Measurements from ENCODE around the gene LRRC14B. TPM values are rescaled to one million over a fixed set of nuclear protein-coding genes. Genes with fewer than 3 reads are reported as not detected.

The LRRC14B gene
- total RNA-seq, 1 donor from 2014 or later: not detected

- Histone ChIP-seq H3K9ac (ENCODE audit: low read length) (no peak overlapping the region), H3K4me2 (ENCODE audit: low read length) (no peak overlapping the region), H3K36me3 (ENCODE audit: insufficient read depth, low read length) (no peaks in the 10 kb centered on the region), H3K4me3 (ENCODE audit: insufficient read depth, low read depth, low read length) (no peak overlapping the region), H3K9me3 (ENCODE audit: insufficient read depth, low read depth, low read length) (no peaks in the 10 kb centered on the region), H3K4me1 (ENCODE audit: insufficient read depth, low read length) (peaks cover 23% of the 10 kb centered on the region), H3K27ac (ENCODE audit: low read depth, low read length) (no peak overlapping the region), H3K79me2 (ENCODE audit: insufficient read depth, low read length) (peaks cover 27% of the 10 kb centered on the region), H3K27me3 (ENCODE audit: insufficient read depth, low read length) (no peaks in the 10 kb centered on the region), H4K20me1 (ENCODE audit: insufficient read depth, low read length) (peaks cover 73% of the 10 kb centered on the region), H2AFZ (ENCODE audit: low read depth, low read length) (no peak overlapping the region)
- Mint-ChIP-seq H3K27me3 (ENCODE audit: low read depth, unreplicated experiment) (no peaks in the 10 kb centered on the region), H3K9me3 (ENCODE audit: unreplicated experiment) (peaks cover 2% of the 10 kb centered on the region), H3K36me3 (ENCODE audit: low read depth, unreplicated experiment) (peaks cover 13% of the 10 kb centered on the region), H3K4me1 (ENCODE audit: low read depth, unreplicated experiment) (peaks cover 16% of the 10 kb centered on the region), H3K4me3 (ENCODE audit: unreplicated experiment) (no peak overlapping the region), H3K27ac (ENCODE audit: unreplicated experiment) (no peak overlapping the region)
- DNase-seq (ENCODE audit: low read depth) (no peak), FAIRE-seq (no peak)
- TF ChIP-seq, protein P1, sequence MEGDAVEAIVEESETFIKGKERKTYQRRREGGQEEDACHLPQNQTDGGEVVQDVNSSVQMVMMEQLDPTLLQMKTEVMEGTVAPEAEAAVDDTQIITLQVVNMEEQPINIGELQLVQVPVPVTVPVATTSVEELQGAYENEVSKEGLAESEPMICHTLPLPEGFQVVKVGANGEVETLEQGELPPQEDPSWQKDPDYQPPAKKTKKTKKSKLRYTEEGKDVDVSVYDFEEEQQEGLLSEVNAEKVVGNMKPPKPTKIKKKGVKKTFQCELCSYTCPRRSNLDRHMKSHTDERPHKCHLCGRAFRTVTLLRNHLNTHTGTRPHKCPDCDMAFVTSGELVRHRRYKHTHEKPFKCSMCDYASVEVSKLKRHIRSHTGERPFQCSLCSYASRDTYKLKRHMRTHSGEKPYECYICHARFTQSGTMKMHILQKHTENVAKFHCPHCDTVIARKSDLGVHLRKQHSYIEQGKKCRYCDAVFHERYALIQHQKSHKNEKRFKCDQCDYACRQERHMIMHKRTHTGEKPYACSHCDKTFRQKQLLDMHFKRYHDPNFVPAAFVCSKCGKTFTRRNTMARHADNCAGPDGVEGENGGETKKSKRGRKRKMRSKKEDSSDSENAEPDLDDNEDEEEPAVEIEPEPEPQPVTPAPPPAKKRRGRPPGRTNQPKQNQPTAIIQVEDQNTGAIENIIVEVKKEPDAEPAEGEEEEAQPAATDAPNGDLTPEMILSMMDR (IDR thresholded peaks at IDR 0.05; ENCODE audit: insufficient read depth, low read depth, low read length): no peak
- no peak for TF ChIP-seq EZH2 (IDR thresholded peaks at IDR 0.05; ENCODE audit: insufficient read depth, low read length)
These were observed 12.1 kb downstream of the LRRC14B start for GRCh38 chr5:203246-203930.

- Histone ChIP-seq H3K27me3 (ENCODE audit: insufficient read depth, low read length) (no peaks in the 10 kb centered on the region), H3K9ac (ENCODE audit: low read length) (no peak overlapping the region), H3K4me3 (ENCODE audit: insufficient read depth, low read depth, low read length) (no peak overlapping the region), H3K79me2 (ENCODE audit: insufficient read depth, low read length) (peaks cover 34% of the 10 kb centered on the region), H3K36me3 (ENCODE audit: insufficient read depth, low read length) (no peaks in the 10 kb centered on the region), H4K20me1 (ENCODE audit: insufficient read depth, low read length) (peaks cover 79% of the 10 kb centered on the region), H3K4me2 (ENCODE audit: low read length) (no peak overlapping the region), H3K4me1 (ENCODE audit: insufficient read depth, low read length) (peaks cover 23% of the 10 kb centered on the region), H3K27ac (ENCODE audit: low read depth, low read length) (no peak overlapping the region), H3K9me3 (ENCODE audit: insufficient read depth, low read depth, low read length) (no peaks in the 10 kb centered on the region), H2AFZ (ENCODE audit: low read depth, low read length) (no peak overlapping the region)
- H3K27me3 Mint-ChIP-seq (ENCODE audit: low read depth, unreplicated experiment): no peaks in the 10 kb centered on the region
- no peak for TF ChIP-seq EZH2 (IDR thresholded peaks at IDR 0.05; ENCODE audit: insufficient read depth, low read length)
- TF ChIP-seq, protein P1 (IDR thresholded peaks at IDR 0.05; ENCODE audit: insufficient read depth, low read depth, low read length): no peak
- DNase-seq (ENCODE audit: low read depth) (no peak), FAIRE-seq (no peak)
- peaks cover 11% of the 10 kb centered on the region for H3K36me3 Mint-ChIP-seq (ENCODE audit: low read depth, unreplicated experiment)
- H3K4me3 Mint-ChIP-seq (ENCODE audit: unreplicated experiment): no peak overlapping the region
- H3K27ac Mint-ChIP-seq (ENCODE audit: unreplicated experiment): no peak overlapping the region
- H3K4me1 Mint-ChIP-seq (ENCODE audit: low read depth, unreplicated experiment): peaks cover 16% of the 10 kb centered on the region
- no peaks in the 10 kb centered on the region for H3K9me3 Mint-ChIP-seq (ENCODE audit: unreplicated experiment)
These were observed 12.7 kb downstream of the LRRC14B start for GRCh38 chr5:204001-204400.

GRCh38 chr5:204462-204861, 13.2 kb downstream of the LRRC14B start:
- H4K20me1 ChIP-seq (ENCODE audit: insufficient read depth, low read length): peaks cover 77% of the 10 kb centered on the region

More at GRCh38 chr5:204462-204861, 13.2 kb downstream of the LRRC14B start:
- Mint-ChIP-seq H3K9me3 (ENCODE audit: unreplicated experiment) (no peaks in the 10 kb centered on the region), H3K4me3 (ENCODE audit: unreplicated experiment) (no peak overlapping the region), H3K36me3 (ENCODE audit: low read depth, unreplicated experiment) (peaks cover 11% of the 10 kb centered on the region), H3K27ac (ENCODE audit: unreplicated experiment) (no peak overlapping the region), H3K4me1 (ENCODE audit: low read depth, unreplicated experiment) (peaks cover 16% of the 10 kb centered on the region), H3K27me3 (ENCODE audit: low read depth, unreplicated experiment) (no peaks in the 10 kb centered on the region)
- FAIRE-seq (no peak), DNase-seq (ENCODE audit: low read depth) (no peak)
- Histone ChIP-seq H3K4me3 (ENCODE audit: insufficient read depth, low read depth, low read length) (no peak overlapping the region), H3K4me1 (ENCODE audit: insufficient read depth, low read length) (peaks cover 23% of the 10 kb centered on the region), H3K27me3 (ENCODE audit: insufficient read depth, low read length) (no peaks in the 10 kb centered on the region), H3K36me3 (ENCODE audit: insufficient read depth, low read length) (no peaks in the 10 kb centered on the region), H3K9ac (ENCODE audit: low read length) (no peak overlapping the region), H3K4me2 (ENCODE audit: low read length) (no peak overlapping the region), H2AFZ (ENCODE audit: low read depth, low read length) (no peak overlapping the region), H3K9me3 (ENCODE audit: insufficient read depth, low read depth, low read length) (no peaks in the 10 kb centered on the region), H3K27ac (ENCODE audit: low read depth, low read length) (no peak overlapping the region), H3K79me2 (ENCODE audit: insufficient read depth, low read length) (peaks cover 34% of the 10 kb centered on the region)
- TF ChIP-seq, protein P1 (IDR thresholded peaks at IDR 0.05; ENCODE audit: insufficient read depth, low read depth, low read length): no peak
- no peak for TF ChIP-seq EZH2 (IDR thresholded peaks at IDR 0.05; ENCODE audit: insufficient read depth, low read length)
